OCI-LY1 (cell line): ENCODE results near the gene PTP4A2.

Experiments
- CTCF ChIP-seq: fragments of 200-600 bp; sonication (generic), shearing (Covaris generic); IDR thresholded peaks from 2 replicates; pipeline ENCODE4 v1.5.1; 2017; ENCODE audit warnings: mild to moderate bottlenecking, antibody characterized with exemption, low read length, moderate library complexity, mixed read lengths
- EZH2 ChIP-seq: fragments of 200-600 bp; sonication (generic), shearing (Covaris generic); IDR thresholded peaks from 2 replicates; pipeline ENCODE4 v1.8.0; 2017; ENCODE audit warnings: borderline replicate concordance, mixed run types, mild to moderate bottlenecking, antibody characterized with exemption, low read length, moderate library complexity, mixed read lengths

GRCh38 chr1:31934706-31935629 lies 3.2 kb downstream of the PTP4A2 start:
- no peak for TF ChIP-seq CTCF
- TF ChIP-seq EZH2, result no peak
